Heart left ventricle (tissue), 16 donors: ENCODE measurements around the gene COL4A5. TPM values are rescaled to one million over a fixed set of nuclear protein-coding genes. Genes with fewer than 3 reads are reported as not detected.

Experiments
- ATAC-seq, 4 donors: fragments of 200-7000 bp; cut with Tn5 transposase; one replicate each; pipeline ENCODE4 v1.9.1; 2020 to 2022; ENCODE audit warnings: moderate library complexity in 4 of 4, mild to moderate bottlenecking in 3 of 4, moderate number of reproducible peaks in 1 of 4
- DNase-seq, 5 donors: peaks; one replicate each; pipeline ENCODE4 v3.0.0-alpha.2; 2020
- H3K27ac ChIP-seq, 12 donors: fragments of 200-600 bp; sonication (generic) in 4 of 12; one replicate each; pipeline versions ENCODE4 v1.5.0 to v1.8.0; 2016 to 2022; ENCODE audit warnings: mild to moderate bottlenecking in 2 of 12
- H3K27me3 ChIP-seq, 9 donors: fragments of 200-600 bp; sonication (generic) in 2 of 9; one replicate each; pipeline versions ENCODE4 v1.5.1 to v1.8.0; 2016 to 2022; ENCODE audit warnings: mild to moderate bottlenecking in 3 of 9
- H3K36me3 ChIP-seq, 9 donors: fragments of 200-600 bp; sonication (generic) in 2 of 9; one replicate each; pipeline versions ENCODE4 v1.5.0 to v1.8.0; 2018 to 2022; ENCODE audit warnings: mild to moderate bottlenecking in 2 of 9
- H3K4me1 ChIP-seq, 12 donors: fragments of 200-600 bp; sonication (generic) in 4 of 12; one replicate each; pipeline versions ENCODE4 v1.5.0 to v1.8.0; 2016 to 2022; ENCODE audit warnings: mild to moderate bottlenecking in 3 of 12
- H3K4me3 ChIP-seq, 12 donors: fragments of 200-600 bp; sonication (generic) in 4 of 12; one replicate each; pipeline versions ENCODE4 v1.5.0 to v1.8.0; 2017 to 2022; ENCODE audit warnings: mild to moderate bottlenecking in 9 of 12, moderate library complexity in 4 of 12
- H3K9me3 ChIP-seq, 12 donors: fragments of 200-600 bp; sonication (generic) in 4 of 12; one replicate each; pipeline versions ENCODE4 v1.5.0 to v1.8.0; 2016 to 2022; ENCODE audit warnings: mild to moderate bottlenecking in 1 of 12
- POLR2A ChIP-seq, 2 donors: fragments of 450-650 bp; IDR thresholded peaks; one replicate each; pipeline ENCODE4 v1.6.1; 2017; ENCODE audit warnings: antibody characterized with exemption in 2 of 2, mild to moderate bottlenecking in 2 of 2, moderate library complexity in 2 of 2
- WGBS, 4 donors: extraction: QIAGEN DNeasy Blood & Tissue Kit in 2 of 4; methylation state at CpG; one replicate each; pipeline versions ENCODE4 v1.1.5 to v1.1.7; 2013 to 2018; 5-methylcytosine and 5-hydroxymethylcytosine counted together
- intact Hi-C, 10 donors: fragments of 100-400 bp; cut with DNase I; formaldehyde crosslinking; loops; one replicate each; pipeline versions ENCODE4 v1.11.1 to v1.14.2; 2022
- polyA plus RNA-seq, 2 donors: library from polyadenylated mRNA; stranded (reverse); fragments of 200-250 nt; gene quantifications; one replicate each; pipeline ENCODE4 v1.2.3, GENCODE V29; 2013
- total RNA-seq, 9 donors: library from RNA; depleted of rRNA in 2 of 9; stranded (reverse); fragments of >200 nt in 2 of 9; fragmentation: NEBNext Ultra II Directional in 3 of 9; extraction: Animal tissue kit (Norgen Biotek cat#: 25700) in 3 of 9; gene quantifications; one replicate each; pipeline versions ENCODE4 v1.1.0 to v1.2.4, GENCODE V29; 2016 to 2023
- TF ChIP-seq, protein P1 (sequence below), 12 donors: fragments of 200-600 bp; sonication (generic) in 4 of 12; IDR thresholded peaks; one replicate each; pipeline versions ENCODE4 v1.5.0 to v1.8.0; 2018 to 2022; ENCODE audit warnings: antibody characterized with exemption in 12 of 12, mild to moderate bottlenecking in 5 of 12
- donor health status: ischemic (EF 13 %, LVEDD 7.1; RV severe dilation, severe dysfunction).
- donor health status: healthy with polysubstance abuse.
- donor health status: DM: no; HTN: yes; CAD: no.
- donor health status: DM: no; HTN: no; CAD: no.
- donor health status: ischemic (EF 25% LVEDD 6.9; RV normal size, moderate dysfunction).
- donor health status: ischemic (EF 25% LVEDD 5.7; RV mildly dilated, moderate dysfunction).
- donor health status: healthy.
- donor health status: DM: yes; HTN: yes; CAD: no.
- donor health status: ischemic (EF 35%, LVEDD 5.7; RV mildly dilated, moderate dysfunction).
- donor health status: nonischemic (EF 11% LVEDD 7.7; RV severe dilation, severe dysfunction).
- donor health status: DM: yes; HTN: yes; CAD: no.
- donor health status: PGD.
- donor health status: ischemic (EF 29% LVEDD 5.4; RV normal size, mild dysfunction).
- donor health status: nonischemic (EF 23%, LVEDD 6.1; RV moderate dilation, normal function).

Gene COL4A5
- total and polyA plus RNA-seq, 11 donors = 4.0 to 12.7 (median 7.7) TPM

GRCh38 chrX:108735679-108736508 is 296.3 kb downstream of the COL4A5 start:
- Histone ChIP-seq H3K4me3 (peak overlapping the region in 11 of 12 donors; percentile 1 to 44 (median 35)), H3K27me3 (peaks cover 0 to 96% (median 30%) of the 10 kb centered on the region in 9 donors), H3K36me3 (no peaks in the 10 kb centered on the region), H3K4me1 (peaks cover 0 to 13% (median 0%) of the 10 kb centered on the region in 12 donors), H3K27ac (no peak overlapping the region), H3K9me3 (no peaks in the 10 kb centered on the region)
- ATAC-seq (no peak), DNase-seq (no peak)
- intact Hi-C loops = no loop called here
- TF ChIP-seq, protein P1, sequence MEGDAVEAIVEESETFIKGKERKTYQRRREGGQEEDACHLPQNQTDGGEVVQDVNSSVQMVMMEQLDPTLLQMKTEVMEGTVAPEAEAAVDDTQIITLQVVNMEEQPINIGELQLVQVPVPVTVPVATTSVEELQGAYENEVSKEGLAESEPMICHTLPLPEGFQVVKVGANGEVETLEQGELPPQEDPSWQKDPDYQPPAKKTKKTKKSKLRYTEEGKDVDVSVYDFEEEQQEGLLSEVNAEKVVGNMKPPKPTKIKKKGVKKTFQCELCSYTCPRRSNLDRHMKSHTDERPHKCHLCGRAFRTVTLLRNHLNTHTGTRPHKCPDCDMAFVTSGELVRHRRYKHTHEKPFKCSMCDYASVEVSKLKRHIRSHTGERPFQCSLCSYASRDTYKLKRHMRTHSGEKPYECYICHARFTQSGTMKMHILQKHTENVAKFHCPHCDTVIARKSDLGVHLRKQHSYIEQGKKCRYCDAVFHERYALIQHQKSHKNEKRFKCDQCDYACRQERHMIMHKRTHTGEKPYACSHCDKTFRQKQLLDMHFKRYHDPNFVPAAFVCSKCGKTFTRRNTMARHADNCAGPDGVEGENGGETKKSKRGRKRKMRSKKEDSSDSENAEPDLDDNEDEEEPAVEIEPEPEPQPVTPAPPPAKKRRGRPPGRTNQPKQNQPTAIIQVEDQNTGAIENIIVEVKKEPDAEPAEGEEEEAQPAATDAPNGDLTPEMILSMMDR (IDR thresholded peaks at IDR 0.05) = no peak
- TF ChIP-seq POLR2A (IDR thresholded peaks at IDR 0.05) = no peak
- 1 to 32% (median 17%) methylated on average over 39 to 82 of the region's 82 CpGs for WGBS, 4 donors

GRCh38 chrX:108736509-108737479 is 297.2 kb downstream of the COL4A5 start, which contains the start of gene IRS4:
TSS of gene IRS4 (minus strand) at chrX:108736563.
- peaks cover 0 to 13% (median 0%) of the 10 kb centered on the region in 12 donors for H3K4me1 ChIP-seq
- DNase-seq (peak in 2 of 5 donors; percentile 22 to 44), ATAC-seq (peak in 2 of 4 donors; percentile 18 to 28)
- intact Hi-C loops = no loop called here
- H3K9me3 ChIP-seq = no peaks in the 10 kb centered on the region
- H3K36me3 ChIP-seq = no peaks in the 10 kb centered on the region
- no peak within 1 kb of the TSS for H3K27ac ChIP-seq
- H3K27me3 ChIP-seq = peaks cover 0 to 87% (median 30%) of the 10 kb centered on the region in 9 donors
- WGBS, 4 donors = 1 to 35% (median 17%) methylated on average over 56 to 62 of the region's 62 CpGs
- H3K4me3 ChIP-seq = peak within 1 kb of the TSS in 11 of 12 donors; percentile 1 to 44 (median 35)
- TF ChIP-seq, protein P1 (IDR thresholded peaks at IDR 0.05) = no peak
- TF ChIP-seq POLR2A (IDR thresholded peaks at IDR 0.05) = no peak

- Histone ChIP-seq H3K27ac (no peak overlapping the region), H3K4me3 (no peak overlapping the region), H3K36me3 (no peaks in the 10 kb centered on the region), H3K9me3 (no peaks in the 10 kb centered on the region), H3K4me1 (peaks cover 0 to 13% (median 0%) of the 10 kb centered on the region in 12 donors), H3K27me3 (peaks cover 0 to 78% (median 30%) of the 10 kb centered on the region in 9 donors)
- DNase-seq = no peak
- no peak for ATAC-seq
- TF ChIP-seq, protein P1 (IDR thresholded peaks at IDR 0.05) = no peak
- TF ChIP-seq POLR2A (IDR thresholded peaks at IDR 0.05) = no peak
- 21 to 44% (median 35%) methylated on average over 5 of the region's 5 CpGs for WGBS, 4 donors
- intact Hi-C loops = no loop called here
These were observed 298.1 kb downstream of the COL4A5 start for GRCh38 chrX:108737754-108738153.
